SKM-1 (cell line): Measurements from ENCODE around the gene BFAR.
"Not testable (repeated sequence)": the region's sequence is repeated elsewhere in the genome, so short reads cannot be mapped to it uniquely, and the experiment has no call there.

Source experiments
- DNase-seq: peaks from one replicate; lab custom pipeline; 2025; ENCODE audit not compliant: unreplicated experiment; lab: John Stamatoyannopoulos, UW

The BFAR gene

GRCh38 chr16:14635395-14636165 lies 2.8 kb downstream of the BFAR start:
- DNase-seq, result no peak

- DNase-seq, result not testable (repeated sequence)
These were observed 3.6 kb downstream of the BFAR start for GRCh38 chr16:14636179-14636950.

- not testable (repeated sequence) for DNase-seq
These were observed 4.1 kb downstream of the BFAR start for GRCh38 chr16:14636951-14637240.

GRCh38 chr16:14640538-14640937 lies 7.8 kb downstream of the BFAR start:
- DNase-seq, result no peak

- no peak for DNase-seq
These were observed 8.5 kb downstream of the BFAR start for GRCh38 chr16:14641206-14641605.

- DNase-seq, result no peak
These were observed 9.2 kb downstream of the BFAR start for GRCh38 chr16:14641926-14642325.

- DNase-seq, result no peak
These were observed 17.1 kb downstream of the BFAR start for GRCh38 chr16:14649816-14650215.

- DNase-seq, result no peak
These were observed 17.9 kb downstream of the BFAR start for GRCh38 chr16:14650629-14651028.

GRCh38 chr16:14652726-14653125 lies 20.0 kb downstream of the BFAR start:
- no peak for DNase-seq

GRCh38 chr16:14658063-14658462 lies 25.3 kb downstream of the BFAR start:
- DNase-seq, result no peak

- DNase-seq, result no peak
These were observed 34.9 kb downstream of the BFAR start for GRCh38 chr16:14667347-14668266.

GRCh38 chr16:14668556-14669223 lies 35.9 kb downstream of the BFAR start:
- DNase-seq, result no peak

- DNase-seq, result no peak
These were observed 37.0 kb downstream of the BFAR start for GRCh38 chr16:14669776-14670175.

- no peak for DNase-seq
These were observed 39.7 kb downstream of the BFAR start for GRCh38 chr16:14672403-14672971.

GRCh38 chr16:14676633-14677032 lies 43.9 kb downstream of the BFAR start:
- DNase-seq, result no peak

GRCh38 chr16:14677627-14678026 lies 44.9 kb downstream of the BFAR start:
- no peak for DNase-seq

GRCh38 chr16:14678748-14679497 lies 46.2 kb downstream of the BFAR start:
- DNase-seq, result no peak

- not testable (repeated sequence) for DNase-seq
These were observed 47.6 kb downstream of the BFAR start for GRCh38 chr16:14680396-14680795.

GRCh38 chr16:14681115-14681514 lies 48.4 kb downstream of the BFAR start:
- no peak for DNase-seq

- DNase-seq, result no peak
These were observed 49.4 kb downstream of the BFAR start for GRCh38 chr16:14682121-14682520.
